ENCODE measurements around the gene PCBP3. TPM values are rescaled to one million over a fixed set of nuclear protein-coding genes. Genes with fewer than 3 reads are reported as not detected.

Gene PCBP3
- total RNA-seq, 4 donors from 2014 or later = 0.13 to 0.26 TPM; not detected in 2

- intact Hi-C loops (cut with DNase I; ENCODE audit: low total_unique reads) = no loop called here
- DNase-seq (no peak), ATAC-seq (no peak)
- Histone ChIP-seq H3K4me1 (no peaks in the 10 kb centered on the region), H3K36me3 (no peaks in the 10 kb centered on the region), H3K27ac (no peak overlapping the region), H3K9me3 (no peaks in the 10 kb centered on the region), H3K4me3 (no peak overlapping the region), H3K27me3 (no peaks in the 10 kb centered on the region)
- TF ChIP-seq POLR2A (IDR thresholded peaks at IDR 0.05) = no peak
- TF ChIP-seq CTCF (IDR thresholded peaks at IDR 0.05 in 4 of 5, conservative IDR thresholded peaks at IDR 0.05 in 1 of 5) = no peak
- in situ Hi-C loops (cut with MboI; ENCODE audit: low sequenced_read_pairs in 4 of 4) = no loop called here
Observed at GRCh38 chr21:45629046-45629981, 14.2 kb upstream of the PCBP3 start.

- Histone ChIP-seq H3K27me3 (no peaks in the 10 kb centered on the region), H3K36me3 (no peaks in the 10 kb centered on the region), H3K4me3 (no peak overlapping the region), H3K27ac (no peak overlapping the region), H3K9me3 (no peaks in the 10 kb centered on the region), H3K4me1 (no peaks in the 10 kb centered on the region)
- ATAC-seq (no peak), DNase-seq (no peak)
- intact Hi-C loops (cut with DNase I; ENCODE audit: low total_unique reads) (no loop called here), in situ Hi-C loops (cut with MboI; ENCODE audit: low sequenced_read_pairs in 4 of 4) (no loop called here)
- TF ChIP-seq POLR2A (IDR thresholded peaks at IDR 0.05) (no peak), CTCF (IDR thresholded peaks at IDR 0.05 in 4 of 5, conservative IDR thresholded peaks at IDR 0.05 in 1 of 5) (no peak)
Observed at GRCh38 chr21:45630066-45630694, 13.3 kb upstream of the PCBP3 start.

- Histone ChIP-seq H3K36me3 (no peaks in the 10 kb centered on the region), H3K9me3 (no peaks in the 10 kb centered on the region), H3K27ac (no peak overlapping the region), H3K4me3 (no peak overlapping the region), H3K27me3 (peaks cover 0 to 4% (median 0%) of the 10 kb centered on the region in 3 donors), H3K4me1 (no peaks in the 10 kb centered on the region)
- DNase-seq (no peak), ATAC-seq (no peak)
- in situ Hi-C loops (cut with MboI; ENCODE audit: low sequenced_read_pairs in 4 of 4) (no loop called here), intact Hi-C loops (cut with DNase I; ENCODE audit: low total_unique reads) (no loop called here)
- TF ChIP-seq CTCF (IDR thresholded peaks at IDR 0.05 in 4 of 5, conservative IDR thresholded peaks at IDR 0.05 in 1 of 5) (no peak), POLR2A (IDR thresholded peaks at IDR 0.05) (no peak)
Observed at GRCh38 chr21:45630876-45631275, 12.6 kb upstream of the PCBP3 start.

GRCh38 chr21:45631540-45631939 lies 12.0 kb upstream of the PCBP3 start:
- no peak overlapping the region for H3K27ac ChIP-seq
- H3K27me3 ChIP-seq = peaks cover 0 to 4% (median 0%) of the 10 kb centered on the region in 3 donors
- no peaks in the 10 kb centered on the region for H3K36me3 ChIP-seq
- no peak for TF ChIP-seq CTCF (IDR thresholded peaks at IDR 0.05 in 4 of 5, conservative IDR thresholded peaks at IDR 0.05 in 1 of 5)
- no peak for TF ChIP-seq POLR2A (IDR thresholded peaks at IDR 0.05)
- H3K4me1 ChIP-seq = no peaks in the 10 kb centered on the region
- in situ Hi-C loops (cut with MboI; ENCODE audit: low sequenced_read_pairs in 4 of 4) = no loop called here
- no peak for ATAC-seq
- H3K4me3 ChIP-seq = no peak overlapping the region
- intact Hi-C loops (cut with DNase I; ENCODE audit: low total_unique reads) = no loop called here
- H3K9me3 ChIP-seq = no peaks in the 10 kb centered on the region
- no peak for DNase-seq

Measured in gastrocnemius medialis (tissue), 4 donors.